Epithelial cell of esophagus (primary cell): Measurements from ENCODE around the gene ZNF280B.
"Not testable (repeated sequence)": the region's sequence is repeated elsewhere in the genome, so short reads cannot be mapped to it uniquely, and the experiment has no call there.

Source experiments
- DNase-seq: peaks from one replicate; pipeline ENCODE4 v3.0.0; 2010; ENCODE audit warnings: low read depth
- H3K4me3 ChIP-seq: 2 replicates; pipeline ENCODE4 v1.5.1; 2011; ENCODE audit warnings: mild to moderate bottlenecking, low read length, control low read depth
- TF ChIP-seq, protein P1 (sequence below): IDR thresholded peaks from 2 replicates; pipeline ENCODE4 v1.5.1; 2011; ENCODE audit warnings: low read depth, mild to moderate bottlenecking, low read length, control low read depth, inconsistent platforms; ENCODE audit not compliant: insufficient read depth; ENCODE audit errors: missing control alignments

Gene ZNF280B

GRCh38 chr22:22442928-22443709, 65.4 kb downstream of the ZNF280B start:
- TF ChIP-seq, protein P1, sequence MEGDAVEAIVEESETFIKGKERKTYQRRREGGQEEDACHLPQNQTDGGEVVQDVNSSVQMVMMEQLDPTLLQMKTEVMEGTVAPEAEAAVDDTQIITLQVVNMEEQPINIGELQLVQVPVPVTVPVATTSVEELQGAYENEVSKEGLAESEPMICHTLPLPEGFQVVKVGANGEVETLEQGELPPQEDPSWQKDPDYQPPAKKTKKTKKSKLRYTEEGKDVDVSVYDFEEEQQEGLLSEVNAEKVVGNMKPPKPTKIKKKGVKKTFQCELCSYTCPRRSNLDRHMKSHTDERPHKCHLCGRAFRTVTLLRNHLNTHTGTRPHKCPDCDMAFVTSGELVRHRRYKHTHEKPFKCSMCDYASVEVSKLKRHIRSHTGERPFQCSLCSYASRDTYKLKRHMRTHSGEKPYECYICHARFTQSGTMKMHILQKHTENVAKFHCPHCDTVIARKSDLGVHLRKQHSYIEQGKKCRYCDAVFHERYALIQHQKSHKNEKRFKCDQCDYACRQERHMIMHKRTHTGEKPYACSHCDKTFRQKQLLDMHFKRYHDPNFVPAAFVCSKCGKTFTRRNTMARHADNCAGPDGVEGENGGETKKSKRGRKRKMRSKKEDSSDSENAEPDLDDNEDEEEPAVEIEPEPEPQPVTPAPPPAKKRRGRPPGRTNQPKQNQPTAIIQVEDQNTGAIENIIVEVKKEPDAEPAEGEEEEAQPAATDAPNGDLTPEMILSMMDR: no peak
- no peak for DNase-seq
- no peak overlapping the region for H3K4me3 ChIP-seq

DNA sequence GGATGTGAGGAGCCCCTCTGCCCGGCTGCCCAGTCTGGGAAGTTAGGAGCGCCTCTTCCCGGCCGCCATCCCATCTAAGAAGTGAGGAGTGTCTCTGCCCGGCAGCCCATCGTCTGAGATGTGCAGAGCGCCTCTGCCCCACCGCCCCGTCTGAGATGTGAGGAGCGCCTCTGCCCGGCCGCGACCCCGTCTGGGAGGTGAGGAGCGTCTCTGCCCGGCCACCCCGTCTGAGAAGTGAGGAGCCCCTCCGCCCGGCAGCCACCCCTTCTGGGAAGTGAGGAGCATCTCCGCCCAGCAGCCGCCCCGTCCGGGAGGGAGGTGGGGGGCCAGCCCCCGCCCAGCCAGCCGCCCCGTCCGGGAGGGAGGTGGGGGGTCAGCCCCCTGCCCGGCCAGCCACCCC, 66.9 kb downstream of the ZNF280B start:
- not testable (repeated sequence) for H3K4me3 ChIP-seq, DNase-seq

DNA sequence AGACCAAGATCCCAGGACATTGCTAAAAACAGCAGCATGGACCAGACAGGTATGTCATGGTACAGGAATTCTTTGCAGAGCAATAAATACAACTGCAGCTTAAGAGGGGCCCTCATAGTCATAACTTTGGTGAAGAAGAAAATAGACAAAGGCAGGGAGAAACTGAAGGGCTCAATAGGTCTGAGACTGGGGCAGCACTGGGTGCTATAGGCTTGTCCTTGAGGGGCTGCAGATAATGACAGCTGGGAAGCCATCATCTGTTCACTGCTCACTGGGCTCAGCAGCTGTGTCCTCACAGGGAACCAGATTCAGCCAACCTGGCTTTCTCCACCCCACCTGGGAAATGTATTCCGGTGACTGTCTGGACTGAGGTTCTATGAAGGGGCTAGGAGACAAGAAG, 68.4 kb downstream of the ZNF280B start:
- H3K4me3 ChIP-seq: no peak overlapping the region
- TF ChIP-seq, protein P1: no peak
- DNase-seq: no peak
